HG03135 (cell line): Measurements from ENCODE around the gene PDZD2.

Source experiments
- ATAC-seq: cut with Tn5 transposase; IDR thresholded peaks from one replicate; pipeline ENCODE4 v1.9.1; 2021; ENCODE audit warnings: mild to moderate bottlenecking, moderate library complexity; ENCODE audit not compliant: unreplicated experiment

PDZD2 gene

GRCh38 chr5:32123058-32123805 is 484.3 kb downstream of the PDZD2 start:
- ATAC-seq = no peak

GRCh38 chr5:32123889-32124676 is 485.2 kb downstream of the PDZD2 start:
- ATAC-seq = no peak

GRCh38 chr5:32126691-32127090 is 487.8 kb downstream of the PDZD2 start:
- ATAC-seq = no peak

- ATAC-seq = no peak
These were observed 488.8 kb downstream of the PDZD2 start for GRCh38 chr5:32127711-32128110.

- no peak for ATAC-seq
These were observed 490.2 kb downstream of the PDZD2 start for GRCh38 chr5:32129074-32129598.

- no peak for ATAC-seq
These were observed 491.9 kb downstream of the PDZD2 start for GRCh38 chr5:32130865-32131264.

- no peak for ATAC-seq
These were observed 492.7 kb downstream of the PDZD2 start for GRCh38 chr5:32131604-32132003.

- ATAC-seq = no peak
These were observed 493.8 kb downstream of the PDZD2 start for GRCh38 chr5:32132757-32133156.

GRCh38 chr5:32135086-32135485 is 496.2 kb downstream of the PDZD2 start:
- ATAC-seq = no peak

GRCh38 chr5:32136342-32136741 is 497.4 kb downstream of the PDZD2 start:
- ATAC-seq = no peak

- ATAC-seq = no peak
These were observed 500.0 kb downstream of the PDZD2 start for GRCh38 chr5:32138839-32139493.

- ATAC-seq = no peak
These were observed 504.9 kb downstream of the PDZD2 start for GRCh38 chr5:32143617-32144377.

- no peak for ATAC-seq
These were observed 505.7 kb downstream of the PDZD2 start for GRCh38 chr5:32144378-32145207.

GRCh38 chr5:32145378-32145777 is 506.4 kb downstream of the PDZD2 start:
- ATAC-seq = no peak

- no peak for ATAC-seq
These were observed 508.3 kb downstream of the PDZD2 start for GRCh38 chr5:32147236-32147635.

- no peak for ATAC-seq
These were observed 509.0 kb downstream of the PDZD2 start for GRCh38 chr5:32147959-32148358.

- ATAC-seq = no peak
These were observed 511.4 kb downstream of the PDZD2 start for GRCh38 chr5:32150366-32150765.

GRCh38 chr5:32151198-32151597 is 512.3 kb downstream of the PDZD2 start:
- no peak for ATAC-seq

GRCh38 chr5:32153723-32154122 is 514.8 kb downstream of the PDZD2 start:
- no peak for ATAC-seq

- ATAC-seq = no peak
These were observed 516.3 kb downstream of the PDZD2 start for GRCh38 chr5:32155211-32155610.
